GM19438 (cell line): ENCODE data around the gene TTC14.

Experiments used
- ATAC-seq: cut with Tn5 transposase; IDR thresholded peaks from one replicate; pipeline ENCODE4 v1.9.1; 2021; ENCODE audit warnings: low read depth; ENCODE audit not compliant: unreplicated experiment

The TTC14 gene

DNA sequence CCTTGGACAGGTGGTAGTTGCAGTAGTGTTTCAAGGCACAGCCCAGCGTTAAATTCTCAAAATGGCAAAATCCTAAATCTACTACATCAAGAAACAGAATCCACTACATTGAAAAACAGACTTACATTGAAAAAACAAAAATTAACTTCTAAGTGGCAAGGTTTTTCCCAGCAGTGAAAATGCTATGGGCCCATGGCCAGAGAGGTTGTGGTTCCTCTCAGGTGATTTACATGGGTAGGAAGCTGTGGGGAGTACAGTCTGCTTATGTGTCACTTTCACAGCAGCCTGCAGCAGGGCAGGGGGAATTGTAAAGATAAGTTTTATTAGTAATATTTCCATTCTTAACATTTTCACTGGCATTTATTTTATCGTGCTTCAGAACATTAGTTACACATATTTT lies 24.9 kb downstream of the TTC14 start:
- peak; percentile 88 for ATAC-seq

DNA sequence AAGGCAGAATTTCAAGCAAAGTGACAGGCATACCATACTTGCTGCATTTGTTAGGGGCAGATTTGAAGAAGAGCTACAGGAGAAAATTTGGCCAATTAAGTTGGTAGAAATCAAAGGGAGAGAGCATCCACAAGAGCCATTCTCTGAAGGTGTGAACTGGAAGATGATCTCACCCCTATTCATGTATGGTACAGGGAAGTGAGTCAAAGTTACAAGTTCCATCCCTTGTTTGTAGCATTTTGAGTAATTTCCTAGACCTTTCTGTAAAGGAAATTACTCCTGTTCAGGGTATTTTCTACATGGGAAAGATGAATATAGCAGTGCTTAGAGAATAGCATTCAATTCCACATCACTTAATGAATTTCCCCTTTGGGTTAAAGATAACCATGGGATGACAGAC lies 28.4 kb downstream of the TTC14 start:
- no peak for ATAC-seq

DNA sequence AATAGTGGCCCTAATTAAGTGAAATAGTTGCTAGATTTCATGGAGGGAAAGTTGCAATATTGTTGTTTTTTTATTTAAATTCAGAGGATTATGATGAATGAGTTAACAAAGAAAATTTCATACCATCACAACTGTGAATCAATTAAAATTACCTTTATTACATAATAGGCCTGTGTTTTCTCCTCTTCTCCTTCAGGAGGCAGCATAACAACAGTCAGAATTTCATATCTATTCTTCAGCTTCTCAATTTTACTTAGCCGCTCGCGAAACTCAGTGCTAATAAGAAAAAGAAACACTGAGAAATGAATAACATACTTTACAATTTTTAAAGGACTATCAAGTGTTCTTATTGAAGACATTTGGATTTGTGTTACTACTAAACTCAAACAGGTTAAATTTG lies 29.4 kb downstream of the TTC14 start:
- ATAC-seq: no peak

DNA sequence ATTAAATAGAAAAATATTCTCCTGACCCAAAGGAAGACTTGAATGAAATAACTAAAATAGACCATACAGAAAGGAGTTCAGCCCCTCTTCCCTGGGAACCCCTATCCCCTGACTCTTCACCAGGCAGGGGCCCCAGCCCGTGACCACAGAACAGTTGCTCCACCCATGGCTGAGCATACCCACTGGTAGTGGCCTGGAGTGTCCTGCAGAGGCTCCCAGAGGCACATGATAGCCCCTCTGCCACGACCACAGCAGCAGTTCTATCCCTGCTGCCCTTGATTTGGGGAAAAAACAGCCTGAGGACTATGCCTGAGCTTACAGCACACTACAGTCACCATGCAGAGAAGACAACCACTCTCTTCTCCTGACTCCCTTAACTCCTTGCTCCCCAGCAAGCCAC lies 31.8 kb downstream of the TTC14 start:
- no peak for ATAC-seq

DNA sequence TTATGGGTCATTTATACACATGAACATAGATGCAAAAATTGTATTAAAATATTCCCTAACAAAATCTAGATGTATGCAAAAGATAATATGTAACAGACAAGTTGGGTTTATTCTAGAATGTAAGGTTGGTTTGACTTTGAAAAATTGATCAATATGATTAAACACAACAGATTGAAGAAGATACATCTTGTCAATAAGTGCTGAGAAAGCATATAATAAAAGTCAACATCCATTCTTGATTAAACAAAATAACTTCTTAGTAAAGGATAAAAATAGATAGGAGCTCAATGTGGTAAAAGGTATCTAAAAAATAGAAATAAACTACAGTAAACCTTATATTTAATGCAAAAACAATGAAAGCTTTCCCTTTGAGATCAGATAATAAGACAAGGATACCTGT lies 39.0 kb downstream of the TTC14 start:
- ATAC-seq: no peak

DNA sequence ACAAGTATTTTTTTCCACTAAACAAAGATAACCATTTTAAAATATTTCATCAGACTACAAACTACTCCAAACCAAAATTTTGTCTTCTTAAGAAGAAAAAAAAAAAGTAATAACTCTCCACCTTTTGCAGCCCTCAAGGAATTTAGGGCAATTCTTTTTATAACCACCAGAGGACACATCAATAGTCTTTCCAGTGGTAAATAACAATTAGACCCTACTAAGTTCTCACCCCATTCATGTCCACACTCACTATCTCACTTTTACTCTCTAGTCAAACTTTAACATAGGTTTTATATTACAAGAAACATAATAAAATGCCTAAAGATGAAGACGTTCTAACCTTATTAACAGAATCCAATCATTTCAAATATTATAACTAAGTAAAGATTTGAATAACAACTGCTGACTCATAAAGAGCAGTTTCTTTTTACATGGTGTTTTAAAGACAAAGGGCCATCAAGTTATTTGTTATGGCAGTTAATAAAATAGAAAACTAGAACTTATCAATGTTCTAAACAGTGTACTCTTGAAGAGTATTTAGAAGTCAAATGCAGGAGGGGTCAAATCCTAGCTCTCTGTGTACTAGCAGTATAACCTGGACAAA lies 44.3 kb downstream of the TTC14 start:
- ATAC-seq: no peak

DNA sequence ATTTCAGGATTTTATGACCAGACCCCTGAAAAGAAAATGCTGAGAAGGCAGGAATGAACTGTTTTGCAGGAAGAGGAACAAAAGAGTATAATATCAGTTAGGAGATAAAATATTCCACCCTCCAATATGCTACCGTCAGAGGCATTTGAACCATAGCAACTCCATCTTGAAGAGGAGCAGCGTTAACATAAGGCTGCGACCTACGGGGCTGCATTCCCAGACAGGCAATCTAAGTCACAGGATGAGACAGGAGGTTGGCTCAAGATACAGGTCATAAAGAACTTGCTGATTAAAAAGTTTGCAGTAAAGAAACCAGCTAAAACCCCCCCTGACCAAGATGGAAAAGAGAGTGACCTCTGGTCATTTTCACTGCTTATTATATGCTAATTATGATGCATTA lies 54.4 kb downstream of the TTC14 start:
- no peak for ATAC-seq

DNA sequence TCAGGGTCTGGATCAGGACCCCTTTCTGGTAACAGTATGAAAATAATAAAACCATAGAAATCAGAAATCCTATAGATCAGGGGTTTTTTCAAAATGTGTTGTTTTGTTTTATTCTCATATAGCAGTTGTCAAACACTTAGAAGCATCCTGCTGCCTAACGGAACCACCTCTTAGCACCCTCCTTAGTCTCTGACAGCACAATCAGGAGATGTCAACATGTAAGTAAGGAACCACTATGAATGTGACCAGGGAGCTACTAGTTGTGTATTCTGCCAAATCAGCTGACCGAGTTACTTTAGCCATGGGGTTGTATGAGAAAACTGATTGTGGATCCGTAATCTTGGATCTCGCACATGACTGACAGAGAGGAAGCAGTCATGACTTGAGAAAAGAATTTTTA lies 55.1 kb downstream of the TTC14 start:
- ATAC-seq: no peak
